OCI-LY7 (cell line): Measurements from ENCODE around the gene LHFPL2. TPM values are rescaled to one million over a fixed set of nuclear protein-coding genes. Genes with fewer than 3 reads are reported as not detected.
A peak's percentile ranks its signal among the peaks of the same experiment; 100 is the strongest.

Experiments
- BruUV-seq: library from RNA; stranded (reverse); fragments of 400-500 nt; replicated peaks from 2 replicates; lab custom pipeline; 2021; lab: Mats Ljungman, UMichigan
- CTCF ChIA-PET: fragments of 300-600 bp; sonication (Branson Sonifier 250); formaldehyde crosslinking; loops from one replicate; lab custom pipeline; 2022; ENCODE audit warnings: antibody characterized with exemption; ENCODE audit not compliant: unreplicated experiment; lab: Charles Lee
- POLR2A ChIA-PET: fragments of 300-600 bp; sonication (Branson Sonifier 250); formaldehyde crosslinking; loops from one replicate; lab custom pipeline; 2022; ENCODE audit warnings: antibody characterized with exemption; lab: Charles Lee
- DNase-seq: peaks from one replicate; pipeline ENCODE4 v3.0.0-alpha.2; 2015; ENCODE audit warnings: low spot score
- H2AFZ ChIP-seq: fragments of 200-600 bp; sonication (generic), shearing (Covaris generic); 2 replicates; pipeline ENCODE4 v1.6.1; 2014; ENCODE audit warnings: mild to moderate bottlenecking, antibody characterized with exemption, low read length, moderate library complexity
- H3K27ac ChIP-seq: fragments of 200-600 bp; sonication (generic); 2 replicates; pipeline ENCODE4 v1.5.1; 2014; ENCODE audit warnings: mixed run types, low read depth, mild to moderate bottlenecking, moderate library complexity, low read length, inconsistent platforms; ENCODE audit not compliant: poor library complexity, severe bottlenecking
- H3K36me3 ChIP-seq: fragments of 200-600 bp; sonication (generic); 2 replicates; pipeline ENCODE4 v1.6.1; 2014; ENCODE audit warnings: mild to moderate bottlenecking, antibody characterized with exemption, low read length, moderate library complexity, mixed read lengths; ENCODE audit not compliant: insufficient read depth
- H3K4me1 ChIP-seq: fragments of 200-600 bp; sonication (generic); 2 replicates; pipeline ENCODE4 v1.5.1; 2014; ENCODE audit warnings: mild to moderate bottlenecking, low read length; ENCODE audit not compliant: insufficient read depth, poor library complexity, severe bottlenecking
- H3K4me2 ChIP-seq: fragments of 200-600 bp; sonication (generic); 2 replicates; pipeline ENCODE4 v1.6.1; 2014; ENCODE audit warnings: mild to moderate bottlenecking, low read length
- H3K4me3 ChIP-seq: fragments of 200-600 bp; sonication (generic); 2 replicates; pipeline ENCODE4 v1.5.1; 2014; ENCODE audit warnings: mild to moderate bottlenecking, low read depth, low read length; ENCODE audit not compliant: poor library complexity, severe bottlenecking
- H3K79me2 ChIP-seq: fragments of 200-600 bp; sonication (generic); 2 replicates; pipeline ENCODE4 v1.6.1; 2016; ENCODE audit warnings: low read depth, mild to moderate bottlenecking, low read length, moderate library complexity, mixed read lengths; ENCODE audit not compliant: insufficient read depth
- H3K9me2 ChIP-seq: fragments of 200-600 bp; sonication (generic); 2 replicates; pipeline ENCODE4 v1.6.1; 2016; ENCODE audit warnings: mild to moderate bottlenecking, low read length, mixed read lengths; ENCODE audit not compliant: insufficient read depth
- H3K9me3 ChIP-seq: fragments of 200-600 bp; sonication (generic); 2 replicates; pipeline ENCODE4 v1.6.1; 2014; ENCODE audit warnings: mild to moderate bottlenecking, mixed run types, low read length, mixed read lengths
- H4K20me1 ChIP-seq: fragments of 200-600 bp; sonication (generic); 2 replicates; pipeline ENCODE4 v1.6.1; 2014; ENCODE audit warnings: mild to moderate bottlenecking, antibody characterized with exemption, low read length, moderate library complexity, mixed read lengths; ENCODE audit not compliant: insufficient read depth
- EZH2phosphoT487 ChIP-seq: fragments of 200-600 bp; sonication (generic); IDR thresholded peaks from 2 replicates; pipeline ENCODE4 v1.6.1; 2018; ENCODE audit warnings: low read depth, borderline replicate concordance, mild to moderate bottlenecking, mixed run types, antibody characterized with exemption, low read length, moderate library complexity, mixed read lengths
- intact Hi-C: fragments of 100-400 bp; cut with micrococcal nuclease; formaldehyde crosslinking; loops from one replicate; pipeline ENCODE4 v1.10.0; 2022; ENCODE audit not compliant: unreplicated experiment
- total RNA-seq, 2 experiments: library from RNA; depleted of rRNA in 1 of 2; stranded (reverse); fragments of >200 nt in 1 of 2; shearing (Covaris generic) in 1 of 2; gene quantifications; 2 replicates each; pipeline ENCODE4 v1.2.3, GENCODE V29; 2014 to 2022
- TF ChIP-seq, protein P1 (sequence below): fragments of 200-600 bp; sonication (generic); conservative IDR thresholded peaks from 2 replicates; pipeline ENCODE4 v1.5.1; 2014; ENCODE audit warnings: mild to moderate bottlenecking, antibody characterized with exemption, low read length, moderate library complexity, mixed read lengths

The LHFPL2 gene
- total RNA-seq, 2 experiments from 2014 or later = 12.2 to 24.0 TPM

GRCh38 chr5:78500871-78501270, 147.7 kb downstream of the LHFPL2 start:
- no peak for TF ChIP-seq EZH2phosphoT487
- TF ChIP-seq, protein P1, sequence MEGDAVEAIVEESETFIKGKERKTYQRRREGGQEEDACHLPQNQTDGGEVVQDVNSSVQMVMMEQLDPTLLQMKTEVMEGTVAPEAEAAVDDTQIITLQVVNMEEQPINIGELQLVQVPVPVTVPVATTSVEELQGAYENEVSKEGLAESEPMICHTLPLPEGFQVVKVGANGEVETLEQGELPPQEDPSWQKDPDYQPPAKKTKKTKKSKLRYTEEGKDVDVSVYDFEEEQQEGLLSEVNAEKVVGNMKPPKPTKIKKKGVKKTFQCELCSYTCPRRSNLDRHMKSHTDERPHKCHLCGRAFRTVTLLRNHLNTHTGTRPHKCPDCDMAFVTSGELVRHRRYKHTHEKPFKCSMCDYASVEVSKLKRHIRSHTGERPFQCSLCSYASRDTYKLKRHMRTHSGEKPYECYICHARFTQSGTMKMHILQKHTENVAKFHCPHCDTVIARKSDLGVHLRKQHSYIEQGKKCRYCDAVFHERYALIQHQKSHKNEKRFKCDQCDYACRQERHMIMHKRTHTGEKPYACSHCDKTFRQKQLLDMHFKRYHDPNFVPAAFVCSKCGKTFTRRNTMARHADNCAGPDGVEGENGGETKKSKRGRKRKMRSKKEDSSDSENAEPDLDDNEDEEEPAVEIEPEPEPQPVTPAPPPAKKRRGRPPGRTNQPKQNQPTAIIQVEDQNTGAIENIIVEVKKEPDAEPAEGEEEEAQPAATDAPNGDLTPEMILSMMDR = no peak
- Histone ChIP-seq H3K4me2 (no peak overlapping the region), H3K36me3 (0 out of 2 replicates have a peak, but pooled peaks cover 3% of the 10 kb centered on the region), H3K9me2 (no peaks in the 10 kb centered on the region), H4K20me1 (no peaks in the 10 kb centered on the region), H2AFZ (no peak overlapping the region), H3K27ac (no peak overlapping the region), H3K9me3 (0 out of 2 replicates have a peak, but pooled peaks cover 5% of the 10 kb centered on the region), H3K4me3 (no peak overlapping the region), H3K4me1 (peaks cover 65% of the 10 kb centered on the region), H3K79me2 (peaks cover 9% of the 10 kb centered on the region; the same call in 1 of the 2 replicates)
- DNase-seq = no peak
- intact Hi-C loops = no loop called here
- CTCF ChIA-PET = no interaction called here
- POLR2A ChIA-PET = interaction anchor here (0.9 kb wide), 1 partner anchor 21 kb away, joined by 3 read pairs; no protein-coding TSS in a partner anchor
- no TSS peak for BruUV-seq

DNA sequence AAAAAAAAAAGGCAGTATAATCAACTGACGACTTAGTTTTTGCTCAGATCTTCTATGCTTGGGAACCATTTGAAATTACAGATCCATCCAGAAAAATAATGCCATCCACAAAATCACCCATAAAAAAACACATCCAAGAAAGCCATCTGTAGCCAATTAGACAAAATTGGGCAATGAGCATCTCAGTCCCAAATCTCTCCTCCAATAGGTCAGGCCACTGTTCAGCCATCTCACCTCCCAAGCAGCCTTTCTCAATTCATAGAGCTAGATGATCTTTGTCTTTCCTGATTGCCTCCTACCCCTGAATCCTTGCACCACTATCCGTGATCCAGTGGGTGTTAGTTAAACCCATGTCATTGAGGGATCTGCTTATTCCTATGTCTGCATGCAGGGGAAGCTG, 148.5 kb downstream of the LHFPL2 start:
- CTCF ChIA-PET = no interaction called here
- H3K4me3 ChIP-seq = no peak overlapping the region
- no peak for DNase-seq
- H4K20me1 ChIP-seq = no peaks in the 10 kb centered on the region
- intact Hi-C loops = no loop called here
- peak overlapping the region; percentile 62; the same call in 1 of the 2 replicates for H3K4me2 ChIP-seq
- no peak overlapping the region for H2AFZ ChIP-seq
- no TSS peak for BruUV-seq
- no peak for TF ChIP-seq EZH2phosphoT487
- TF ChIP-seq, protein P1 = no peak
- H3K79me2 ChIP-seq = peaks cover 9% of the 10 kb centered on the region; the same call in 1 of the 2 replicates
- 0 out of 2 replicates have a peak, but pooled peaks cover 5% of the 10 kb centered on the region for H3K9me3 ChIP-seq
- H3K9me2 ChIP-seq = no peaks in the 10 kb centered on the region
- H3K4me1 ChIP-seq = peaks cover 72% of the 10 kb centered on the region
- POLR2A ChIA-PET = interaction anchor here (0.9 kb wide), 2 partner anchors 22 to 510 kb away, joined by 3 to 5 read pairs; no protein-coding TSS in a partner anchor
- 0 out of 2 replicates have a peak, but pooled peaks cover 3% of the 10 kb centered on the region for H3K36me3 ChIP-seq
- H3K27ac ChIP-seq = no peak overlapping the region

GRCh38 chr5:78499485-78499884, 149.1 kb downstream of the LHFPL2 start:
- no peak overlapping the region for H3K4me3 ChIP-seq
- no TSS peak for BruUV-seq
- POLR2A ChIA-PET = no interaction called here

More at GRCh38 chr5:78499485-78499884, 149.1 kb downstream of the LHFPL2 start:
- H3K9me3 ChIP-seq = 0 out of 2 replicates have a peak, but pooled peaks cover 5% of the 10 kb centered on the region
- H3K79me2 ChIP-seq = peaks cover 9% of the 10 kb centered on the region; the same call in 1 of the 2 replicates
- peak overlapping the region; percentile 62 for H3K4me2 ChIP-seq
- peaks cover 72% of the 10 kb centered on the region for H3K4me1 ChIP-seq
- TF ChIP-seq EZH2phosphoT487 = no peak
- TF ChIP-seq, protein P1 = no peak
- CTCF ChIA-PET = no interaction called here
- no peaks in the 10 kb centered on the region for H4K20me1 ChIP-seq
- no peaks in the 10 kb centered on the region for H3K9me2 ChIP-seq
- 0 out of 2 replicates have a peak, but pooled peaks cover 3% of the 10 kb centered on the region for H3K36me3 ChIP-seq
- no peak overlapping the region for H3K27ac ChIP-seq
- H2AFZ ChIP-seq = no peak overlapping the region
- intact Hi-C loops = no loop called here
- no peak for DNase-seq
